AG08395 (cell line): ENCODE results near the gene ATP8A1.
"Not testable (repeated sequence)": the region's sequence is repeated elsewhere in the genome, so short reads cannot be mapped to it uniquely, and the experiment has no call there.

Source experiments
- DNase-seq: peaks from one replicate; pipeline ENCODE4 v3.0.0; 2012; ENCODE audit warnings: mixed read lengths, low spot score

ATP8A1 gene

DNA sequence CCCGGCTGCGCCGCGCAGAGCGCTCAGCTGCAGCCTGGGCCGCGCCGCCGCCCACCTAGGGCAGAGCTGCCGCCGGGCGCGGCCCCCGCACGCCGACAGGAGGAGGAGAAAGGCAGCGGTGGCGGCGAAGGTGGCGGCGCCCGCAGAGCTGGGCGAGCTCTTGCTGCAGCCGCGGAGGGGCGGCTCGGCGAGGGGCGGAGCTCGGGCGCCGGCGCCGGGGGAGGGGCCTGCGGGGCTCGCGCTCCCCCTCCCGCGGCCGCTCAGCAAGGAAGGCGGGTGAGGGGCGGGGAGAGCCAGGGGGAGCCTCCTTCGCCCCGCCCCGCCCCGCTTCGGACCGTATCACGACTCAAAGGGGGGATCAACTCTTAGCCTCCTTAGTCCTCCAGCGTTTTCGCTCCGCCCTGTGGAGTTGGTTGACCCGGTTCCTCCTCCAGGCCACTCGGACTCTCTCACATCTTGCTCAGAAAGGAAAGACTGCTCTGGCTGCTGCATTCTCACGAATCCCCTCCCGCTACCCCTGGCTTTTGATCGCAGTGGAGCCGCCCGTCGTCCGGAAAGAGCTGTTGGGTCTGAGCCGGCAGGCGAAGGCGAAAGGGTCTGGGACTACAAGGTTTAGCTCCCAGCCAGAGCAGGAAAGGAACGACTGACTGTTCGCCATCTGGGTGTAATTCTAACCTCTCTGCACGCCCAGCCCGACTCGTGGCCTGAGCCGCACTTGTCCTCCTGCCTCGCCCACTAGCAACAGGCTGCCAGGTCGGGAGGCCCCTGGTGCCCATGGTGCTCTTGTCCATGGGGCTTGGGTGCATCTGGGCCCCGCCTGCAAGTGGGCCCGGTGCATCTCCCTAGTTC lies at the start of gene ATP8A1:
ATP8A1 (minus strand) TSS at position 162 of the 849 bp plus-strand sequence. CDS start 232 bp downstream, outside the sequence.
- DNase-seq, result peak; percentile 96

DNA sequence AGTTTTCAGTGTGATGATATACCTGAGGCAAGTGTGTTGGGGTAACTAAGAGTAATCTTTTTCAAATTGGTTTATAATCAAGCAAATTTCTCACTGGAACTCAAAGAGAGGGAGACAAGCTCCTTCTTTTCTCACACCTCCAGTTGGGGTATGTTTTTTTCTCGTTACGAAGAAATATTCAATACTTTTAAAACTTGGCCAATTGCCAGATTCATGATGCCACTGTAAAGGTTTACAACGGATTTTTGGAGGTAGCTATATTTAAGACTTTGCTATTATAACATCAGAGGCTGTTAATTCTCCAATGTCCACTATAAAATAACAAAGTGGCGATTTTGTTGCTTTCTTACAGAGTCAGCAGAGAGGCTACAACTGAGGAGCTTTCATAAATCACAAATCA lies 49.2 kb upstream of the ATP8A1 start:
- no peak for DNase-seq

DNA sequence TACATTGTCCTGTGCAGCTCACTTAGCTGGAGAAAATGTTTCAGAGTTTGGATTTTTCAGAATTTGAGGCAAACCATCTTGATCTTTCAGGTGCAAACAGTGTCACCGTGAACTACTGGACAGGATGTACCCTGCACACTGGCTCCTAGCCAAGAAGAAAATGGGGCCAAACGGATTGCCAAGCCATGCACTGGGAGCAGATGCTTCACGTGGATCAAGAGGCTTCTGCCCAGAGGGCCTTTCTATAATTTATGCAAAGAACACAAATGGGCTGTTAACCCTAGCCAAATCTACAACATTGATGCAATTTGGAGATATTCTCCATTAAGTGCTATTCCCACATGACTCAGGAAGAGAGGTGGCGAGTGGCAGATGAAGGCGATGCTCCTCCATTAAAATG lies 46.9 kb upstream of the ATP8A1 start:
- DNase-seq, result no peak

DNA sequence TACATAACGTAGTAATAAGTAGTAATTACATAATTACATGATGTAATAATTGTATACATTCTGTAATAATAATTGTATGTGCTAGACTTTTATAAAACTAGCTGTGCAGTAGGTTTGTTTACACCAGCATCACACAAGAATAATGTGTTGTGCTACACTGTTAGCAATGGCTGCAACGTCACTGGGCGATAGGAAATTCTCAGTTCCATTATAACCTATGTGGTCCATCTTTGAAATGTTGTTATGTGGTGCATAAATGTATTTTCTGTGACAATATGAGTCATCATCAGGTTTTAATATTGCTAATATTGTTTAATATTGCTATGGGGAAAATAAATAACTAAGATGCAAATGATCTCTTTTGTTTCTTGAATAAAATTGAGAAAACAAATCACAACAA lies 46.0 kb upstream of the ATP8A1 start:
- DNase-seq, result no peak

DNA sequence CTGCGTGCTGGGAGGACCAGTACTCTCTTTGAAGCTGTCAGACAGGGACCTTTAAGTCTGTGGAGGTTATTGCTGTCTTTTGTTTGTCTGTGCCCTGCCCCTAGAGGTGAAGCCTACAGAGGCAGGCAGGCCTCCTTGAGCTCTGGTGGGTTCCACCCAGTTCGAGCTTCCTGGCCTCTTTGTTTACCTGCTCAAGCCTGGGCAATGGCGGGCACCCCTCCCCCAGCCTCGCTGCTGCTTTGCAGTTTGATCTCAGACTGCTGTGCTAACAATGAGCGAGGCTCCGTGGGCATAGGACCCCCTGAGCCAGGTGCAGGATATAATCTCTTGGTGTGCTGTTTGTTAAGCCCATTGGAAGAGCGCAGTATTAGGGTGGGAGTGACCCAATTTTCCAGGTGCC lies 44.9 kb upstream of the ATP8A1 start:
- DNase-seq, result not testable (repeated sequence)

DNA sequence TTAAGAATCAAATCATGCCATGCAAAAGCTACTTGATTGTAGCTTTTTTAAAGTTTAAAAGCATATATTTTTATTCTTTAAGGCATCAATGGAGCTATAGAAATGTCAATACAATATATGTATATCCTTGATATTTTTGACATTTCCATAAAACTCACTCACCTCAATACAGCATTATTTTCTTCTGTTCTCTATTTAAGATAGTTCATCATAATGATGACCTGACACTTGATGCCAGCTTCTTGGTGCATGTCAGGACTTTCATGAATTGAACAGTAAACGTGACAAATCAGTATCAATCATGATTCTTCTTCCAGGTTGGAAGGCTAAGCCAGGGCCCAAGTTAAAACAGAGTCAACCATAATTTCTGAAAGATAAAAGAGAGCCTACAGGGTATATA lies 33.6 kb upstream of the ATP8A1 start:
- no peak for DNase-seq

DNA sequence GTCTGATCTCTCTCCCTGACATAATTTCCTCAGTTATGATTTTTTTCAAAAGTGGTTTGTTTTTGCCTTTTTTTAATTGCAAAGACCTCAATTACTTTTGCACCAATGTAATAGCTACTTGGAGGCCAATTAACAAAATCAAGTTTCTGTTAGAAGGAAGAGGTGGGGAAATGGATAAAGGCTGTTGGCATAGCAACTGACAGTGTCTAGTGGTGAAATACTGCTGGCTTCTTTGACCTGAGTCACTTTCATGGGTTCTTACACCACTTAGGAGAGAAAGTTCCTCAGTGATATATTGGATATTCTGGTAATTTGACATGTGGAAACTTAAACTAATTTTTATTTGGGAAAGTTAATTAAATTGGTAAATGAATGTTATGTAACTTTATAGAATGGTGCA lies 26.5 kb upstream of the ATP8A1 start:
- DNase-seq, result no peak

DNA sequence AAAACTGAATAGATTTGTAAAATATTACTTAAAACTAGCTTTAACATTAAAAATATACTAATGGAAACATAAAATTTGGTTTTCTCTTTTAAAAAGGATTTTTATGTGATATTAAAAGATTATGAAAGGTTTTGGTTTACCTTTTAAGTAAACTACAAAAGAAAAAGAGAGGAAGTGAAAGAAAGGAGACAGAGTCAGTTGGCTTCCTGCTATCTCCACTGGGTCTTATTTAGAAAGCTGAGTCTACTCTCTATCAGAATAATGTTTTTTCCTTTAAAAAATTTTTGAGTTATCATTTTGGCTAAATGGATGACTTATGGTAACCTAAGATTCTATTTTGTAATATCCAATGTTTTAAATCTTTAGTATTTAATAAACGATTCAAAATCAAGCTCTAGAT lies 21.6 kb upstream of the ATP8A1 start:
- DNase-seq, result no peak

DNA sequence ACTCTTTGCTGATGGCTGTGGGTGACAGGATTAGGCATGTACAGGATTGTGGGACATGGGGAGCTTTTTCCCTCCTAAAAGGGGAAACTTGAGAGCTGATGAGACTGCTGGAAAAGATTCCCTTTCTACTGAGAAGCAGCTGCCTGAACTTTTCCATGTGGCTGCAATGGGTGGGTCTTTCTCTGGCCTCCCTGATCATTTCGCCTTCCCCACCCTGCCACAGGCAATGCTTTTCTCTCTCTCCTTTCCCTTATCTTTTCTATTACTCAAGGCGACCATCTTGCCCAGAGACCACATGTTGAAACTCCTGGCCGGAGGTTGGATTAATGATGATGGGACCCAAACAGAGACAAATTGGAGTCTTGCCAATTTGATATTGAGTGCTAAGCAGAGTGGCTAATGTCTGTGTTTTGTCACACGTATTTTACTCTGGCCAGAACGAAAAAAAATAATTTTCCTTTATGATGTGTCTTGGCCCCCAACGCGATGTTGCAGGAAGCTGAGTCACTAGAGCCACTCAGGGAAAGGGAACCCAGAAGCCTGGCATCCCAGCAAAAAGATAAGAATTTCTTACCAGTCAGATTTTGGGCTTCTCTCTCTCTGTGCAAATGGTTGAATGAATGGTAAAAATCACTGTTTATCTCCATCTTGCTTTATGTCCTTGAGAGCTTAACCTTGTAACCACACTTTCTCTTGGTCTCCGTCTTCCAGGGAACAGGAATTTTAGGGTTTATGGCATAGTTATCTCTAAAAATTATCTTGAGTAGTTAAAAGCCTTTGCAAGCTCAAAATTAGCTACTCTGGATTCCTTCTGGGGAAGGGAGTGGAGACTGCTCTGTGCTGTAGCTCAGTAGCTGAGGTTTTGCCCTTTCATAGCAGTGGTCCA lies 19.4 kb upstream of the ATP8A1 start:
- DNase-seq, result no peak

DNA sequence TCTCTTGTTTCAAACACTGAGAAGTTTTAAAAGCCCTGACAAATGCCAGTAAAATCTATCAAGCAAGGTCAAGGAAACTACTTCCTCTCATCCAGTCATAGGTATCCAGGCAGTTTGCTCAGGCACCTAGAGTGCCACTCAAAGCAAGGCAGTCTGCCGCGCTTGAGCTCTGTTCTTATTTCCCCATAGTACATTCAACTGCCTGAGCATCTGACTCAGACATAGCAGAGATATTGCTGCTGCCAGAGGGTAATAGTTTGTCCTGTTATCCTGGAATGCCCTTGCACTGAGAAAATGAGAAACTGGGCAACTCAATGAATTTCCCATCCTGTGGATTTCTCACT lies 16.1 kb upstream of the ATP8A1 start:
- DNase-seq, result no peak

DNA sequence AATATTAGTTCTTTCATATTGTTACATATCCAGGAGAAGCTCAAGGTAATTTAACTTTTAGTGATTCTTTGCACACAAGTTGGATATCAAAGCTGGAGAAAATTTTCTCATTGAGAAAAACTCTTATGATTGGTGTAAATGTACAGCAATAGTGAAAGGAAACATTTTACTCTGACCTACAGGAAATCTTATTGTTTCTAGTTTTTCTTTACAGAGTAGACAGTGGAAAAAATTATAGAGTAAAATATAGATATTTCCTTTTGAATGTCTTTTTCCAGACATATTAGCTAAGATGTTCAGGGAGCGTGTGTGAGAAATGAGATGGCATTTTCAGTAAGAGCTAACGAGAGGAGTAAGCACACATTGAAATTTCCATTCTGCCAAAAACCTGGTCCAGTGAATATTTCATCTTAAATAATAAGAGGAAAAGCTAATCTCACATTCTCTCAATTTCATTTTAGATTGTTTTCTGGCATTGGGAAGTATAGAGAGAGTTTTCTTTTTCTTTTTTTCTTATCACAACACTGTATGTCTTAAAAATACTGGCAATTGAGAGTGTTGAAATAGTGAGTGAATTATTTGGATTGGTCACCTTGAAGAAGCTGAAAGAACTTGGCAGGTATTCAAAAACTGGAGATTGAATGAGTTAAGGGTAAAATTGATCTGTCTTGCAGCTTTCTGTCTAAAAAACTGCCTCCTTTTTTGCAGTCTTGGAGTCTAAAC lies 15.6 kb upstream of the ATP8A1 start:
- DNase-seq, result no peak

DNA sequence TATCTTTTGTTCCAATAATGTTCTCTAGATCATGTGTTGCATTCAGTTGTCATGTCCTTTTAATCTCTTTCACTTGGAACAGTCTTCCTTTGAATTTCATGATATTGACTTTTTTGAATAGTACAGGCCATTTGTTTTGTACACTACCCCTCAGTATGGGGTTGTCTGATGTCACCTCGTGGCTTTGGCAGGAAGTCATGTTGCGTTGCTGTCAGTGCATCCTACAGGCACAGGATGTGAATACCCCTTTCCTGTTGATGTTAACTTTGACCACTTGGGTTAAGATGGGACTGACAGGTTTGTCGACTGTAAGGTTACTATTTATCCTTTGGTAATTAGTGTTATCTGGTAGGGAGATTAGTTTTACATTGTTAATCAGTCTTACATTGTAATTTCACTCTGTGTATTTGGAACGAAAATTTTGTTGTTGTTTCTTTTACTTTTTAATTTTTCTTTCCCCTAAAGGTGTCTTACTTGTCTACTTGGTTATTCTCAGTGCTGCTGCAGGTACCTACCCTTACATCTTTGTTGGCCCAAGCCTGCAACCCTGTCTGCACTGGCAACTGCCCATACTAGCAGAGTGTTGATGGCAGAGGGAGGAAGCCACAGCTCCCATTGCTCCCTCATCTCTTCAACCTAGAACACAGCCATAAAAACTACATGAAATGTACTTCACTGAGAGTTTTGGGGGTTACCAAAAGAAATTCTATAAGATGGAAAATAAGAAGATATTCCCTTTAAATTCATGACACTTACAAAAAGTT lies 14.7 kb upstream of the ATP8A1 start:
- DNase-seq, result no peak

DNA sequence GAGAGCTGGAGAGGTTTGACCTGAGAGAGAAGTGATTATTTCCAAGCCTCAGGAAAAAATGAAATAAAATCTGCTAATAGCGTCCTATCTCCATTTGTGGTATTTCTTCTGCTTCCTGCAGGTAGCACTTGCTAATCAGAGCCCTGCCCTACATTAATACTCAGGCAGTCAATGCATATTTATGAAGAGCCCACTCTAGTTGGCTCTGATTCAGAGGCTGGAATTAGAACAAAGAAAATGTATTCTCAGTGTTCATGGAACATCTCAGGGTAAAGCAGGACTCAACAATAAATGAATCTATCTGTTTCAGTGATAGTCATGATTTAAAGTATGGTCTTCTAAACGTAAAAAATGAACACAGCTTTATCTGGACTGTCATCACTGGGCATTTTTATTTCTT lies 1.4 kb upstream of the ATP8A1 start:
- DNase-seq, result no peak

DNA sequence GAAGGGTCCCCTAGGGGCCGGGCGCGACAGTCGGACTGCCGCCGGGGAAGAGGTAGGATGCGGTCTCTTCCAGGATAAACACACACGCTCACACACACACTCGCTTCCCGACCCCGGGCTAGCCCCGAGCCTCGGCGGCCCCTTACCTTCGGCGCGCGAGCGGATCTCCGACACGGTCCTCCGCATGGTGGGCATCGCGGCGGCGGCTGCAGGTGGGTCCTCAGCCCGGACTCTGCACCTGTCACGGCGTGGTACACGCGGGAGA lies 294 bp downstream of the ATP8A1 start:
- no peak for DNase-seq

DNA sequence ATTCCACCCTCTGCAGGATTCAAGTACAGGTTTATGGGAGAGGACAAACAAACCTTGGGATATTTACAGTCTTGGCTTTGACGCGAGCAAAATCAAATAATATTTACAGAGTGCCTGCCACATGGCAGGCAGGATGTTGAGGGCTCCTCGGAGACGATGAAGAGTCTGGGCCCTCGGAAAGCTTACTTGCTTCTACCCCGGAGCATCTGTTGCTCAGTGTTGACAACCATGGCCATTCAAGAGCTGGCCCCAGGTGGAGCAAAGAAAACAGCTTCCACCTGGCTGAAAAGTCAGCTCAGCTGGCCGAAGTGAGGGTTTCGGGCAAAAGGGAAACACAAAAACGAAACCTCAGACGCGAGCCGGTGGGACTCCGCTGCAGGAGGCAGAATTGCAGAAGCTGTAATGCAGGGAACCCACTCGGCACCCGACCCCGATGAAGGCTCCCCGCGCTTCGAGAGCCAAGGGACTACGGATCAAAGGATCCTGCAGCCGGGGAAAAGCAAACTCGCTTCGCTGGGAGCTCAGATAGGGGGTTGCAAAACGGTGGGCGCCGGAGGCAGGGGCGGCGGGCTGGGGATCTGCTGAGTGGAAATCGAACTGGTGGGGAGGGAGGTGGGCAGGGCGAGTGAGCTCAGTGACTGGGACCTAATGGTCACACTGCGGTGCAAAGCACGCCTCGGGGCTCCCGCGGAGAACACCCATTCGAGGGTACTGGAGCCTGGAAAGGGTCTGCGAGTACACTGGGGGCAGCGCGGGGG lies 805 bp downstream of the ATP8A1 start:
- no peak for DNase-seq

DNA sequence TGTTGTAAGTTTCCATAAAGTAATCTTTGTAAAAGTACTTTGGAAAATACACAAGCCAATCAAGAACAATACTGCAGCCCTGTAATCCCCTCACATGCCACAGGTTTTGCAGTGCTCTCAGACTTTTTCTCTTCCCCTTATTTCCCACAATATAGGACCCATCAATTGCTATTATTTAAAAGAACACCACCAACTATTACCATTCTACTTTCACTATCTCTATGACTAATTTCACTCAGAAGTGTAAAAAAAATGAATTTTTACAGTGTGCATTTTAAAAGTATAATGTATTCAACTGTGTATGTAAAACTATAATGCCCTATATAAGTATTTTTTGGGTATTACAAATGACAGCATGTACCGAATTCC lies 1.7 kb downstream of the ATP8A1 start:
- no peak for DNase-seq

DNA sequence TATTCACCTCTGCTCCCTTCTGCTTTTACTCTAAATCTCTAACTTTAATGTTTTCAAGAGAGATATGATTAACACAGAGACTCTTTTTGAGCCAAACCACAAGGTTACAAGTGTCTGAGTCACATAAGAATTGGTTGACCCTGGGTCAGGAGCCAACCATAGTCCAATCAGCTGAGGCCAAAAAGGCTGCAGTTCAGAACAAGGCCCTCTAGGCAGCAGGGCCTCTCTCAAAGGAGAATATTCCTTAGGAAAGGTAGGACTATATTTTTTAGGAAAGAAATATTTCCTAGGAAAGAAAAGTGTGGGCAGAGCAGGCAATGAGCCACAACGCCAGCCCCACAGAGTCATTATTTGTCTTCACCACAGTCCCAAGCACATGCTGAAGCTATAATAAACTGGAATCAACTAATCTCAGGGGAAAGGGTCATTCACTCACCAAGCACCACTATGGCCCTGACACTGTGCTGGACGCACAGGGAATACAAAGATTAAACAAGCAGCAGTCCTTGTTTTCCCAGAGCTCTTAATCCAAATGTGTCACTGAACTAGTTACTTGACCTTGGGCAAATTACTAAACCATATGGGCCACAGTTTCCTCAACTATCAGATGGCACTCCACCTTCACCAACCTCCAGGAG lies 2.2 kb downstream of the ATP8A1 start:
- peak; percentile 70 for DNase-seq

DNA sequence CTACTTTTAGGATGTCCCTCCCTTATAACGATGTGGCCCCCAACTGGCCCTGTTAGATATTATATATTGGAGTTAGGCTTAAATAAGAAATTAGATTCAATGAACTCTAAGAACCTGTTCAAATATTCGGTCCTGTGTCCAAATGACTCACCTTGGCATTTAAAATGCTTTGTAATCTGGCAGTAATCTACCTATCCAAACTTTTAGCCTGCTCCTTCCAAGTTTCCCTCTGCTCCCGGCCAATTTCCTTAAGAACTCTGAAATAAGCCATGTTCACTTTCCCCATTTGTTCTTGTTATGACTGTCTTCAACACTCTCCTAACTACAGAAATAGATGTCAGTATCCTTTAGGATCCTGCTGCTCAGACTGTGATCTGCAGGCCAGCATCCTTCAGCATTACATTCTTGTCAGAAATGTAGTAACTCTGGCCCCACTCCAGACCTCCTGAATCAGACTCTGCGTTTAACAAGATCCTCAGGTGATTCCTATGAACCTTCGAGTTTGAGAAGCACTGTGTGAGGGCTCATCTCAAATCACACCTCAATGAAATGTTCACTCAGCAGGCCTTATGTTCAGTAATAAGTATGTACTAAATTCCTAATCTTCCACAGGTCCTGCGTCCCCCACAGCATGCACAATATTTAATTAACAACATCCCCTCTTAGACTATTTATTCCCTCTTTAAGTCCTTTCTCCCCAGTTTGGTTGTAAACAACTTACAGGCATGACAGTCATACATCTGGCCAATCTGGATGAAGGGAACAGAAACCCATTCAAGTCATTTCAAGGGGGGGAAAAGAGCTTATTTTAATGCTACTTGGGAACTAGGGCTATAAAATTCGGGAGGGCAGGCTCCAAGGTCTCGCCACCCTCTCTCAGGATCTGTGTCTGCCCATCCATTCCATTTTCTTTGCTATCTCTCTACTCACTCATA lies 3.0 kb downstream of the ATP8A1 start:
- DNase-seq, result no peak

DNA sequence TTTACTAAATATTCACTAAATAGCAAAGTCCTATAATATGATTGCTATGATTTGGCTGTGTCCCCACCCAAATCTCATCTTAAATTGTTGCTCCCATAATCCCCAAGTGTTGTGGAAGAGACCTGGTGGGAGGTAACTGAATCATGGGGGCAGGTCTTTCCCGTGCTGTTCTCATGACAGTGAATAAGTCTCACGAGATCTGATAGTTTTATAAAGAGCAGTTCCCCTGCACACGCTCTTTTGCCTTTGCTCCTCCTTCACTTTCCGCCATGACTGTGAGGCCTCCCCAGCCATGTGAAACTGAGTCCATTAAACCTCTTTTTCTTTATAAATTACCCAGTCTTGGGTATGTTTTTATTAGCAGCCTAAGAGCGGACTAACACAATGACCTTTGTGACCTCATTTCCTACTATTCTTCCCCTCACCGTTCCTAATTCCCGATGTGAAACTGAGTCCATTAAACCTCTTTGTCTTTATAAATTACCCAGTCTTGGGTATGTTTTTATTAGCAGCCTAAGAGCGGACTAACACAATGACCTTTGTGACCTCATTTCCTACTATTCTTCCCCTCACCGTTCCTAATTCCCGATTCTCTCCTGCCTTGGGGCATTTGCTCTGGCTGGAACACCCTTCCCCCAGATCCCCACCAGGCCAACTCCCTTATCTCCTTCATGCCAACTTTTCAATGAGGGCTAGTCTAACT lies 4.2 kb downstream of the ATP8A1 start:
- not testable (repeated sequence) for DNase-seq
